ENCODE results near the gene DHTKD1.
"Not testable (repeated sequence)": the region's sequence is repeated elsewhere in the genome, so short reads cannot be mapped to it uniquely, and the experiment has no call there.

The DHTKD1 gene

GRCh38 chr10:12130237-12130872 lies 61.6 kb downstream of the DHTKD1 start:
- FAIRE-seq (peak; percentile 91), DNase-seq (ENCODE audit: insufficient read length, low spot score) (peak; percentile 34)

GRCh38 chr10:12135631-12136030 lies 66.9 kb downstream of the DHTKD1 start:
- no peak for FAIRE-seq
- no peak for DNase-seq (ENCODE audit: insufficient read length, low spot score)

- DNase-seq (ENCODE audit: insufficient read length, low spot score): no peak
- no peak for FAIRE-seq
Measured at GRCh38 chr10:12140038-12140437, 71.3 kb downstream of the DHTKD1 start.

- no peak for DNase-seq (ENCODE audit: insufficient read length, low spot score)
- no peak for FAIRE-seq
Measured at GRCh38 chr10:12144538-12144937, 75.8 kb downstream of the DHTKD1 start.

- no peak for FAIRE-seq
- DNase-seq (ENCODE audit: insufficient read length, low spot score): no peak
Measured at GRCh38 chr10:12150163-12150562, 81.4 kb downstream of the DHTKD1 start.

GRCh38 chr10:12154516-12154915 lies 85.8 kb downstream of the DHTKD1 start:
- FAIRE-seq (no peak), DNase-seq (ENCODE audit: insufficient read length, low spot score) (no peak)

- FAIRE-seq: no peak
- DNase-seq (ENCODE audit: insufficient read length, low spot score): no peak
Measured at GRCh38 chr10:12156367-12157123, 87.8 kb downstream of the DHTKD1 start.

GRCh38 chr10:12158111-12158510 lies 89.4 kb downstream of the DHTKD1 start:
- FAIRE-seq (no peak), DNase-seq (ENCODE audit: insufficient read length, low spot score) (no peak)

- DNase-seq (ENCODE audit: insufficient read length, low spot score) (no peak), FAIRE-seq (no peak)
Measured at GRCh38 chr10:12160664-12161063, 91.9 kb downstream of the DHTKD1 start.

- no peak for DNase-seq (ENCODE audit: insufficient read length, low spot score)
- no peak for FAIRE-seq
Measured at GRCh38 chr10:12162927-12163326, 94.2 kb downstream of the DHTKD1 start.

GRCh38 chr10:12164085-12164484 lies 95.3 kb downstream of the DHTKD1 start:
- DNase-seq (ENCODE audit: insufficient read length, low spot score) (no peak), FAIRE-seq (no peak)

GRCh38 chr10:12165036-12165435 lies 96.3 kb downstream of the DHTKD1 start:
- DNase-seq (ENCODE audit: insufficient read length, low spot score): no peak
- no peak for FAIRE-seq

GRCh38 chr10:12165999-12166775 lies 97.4 kb downstream of the DHTKD1 start:
- DNase-seq (ENCODE audit: insufficient read length, low spot score): no peak
- no peak for FAIRE-seq

GRCh38 chr10:12171512-12171911 lies 102.8 kb downstream of the DHTKD1 start:
- DNase-seq (ENCODE audit: insufficient read length, low spot score); FAIRE-seq: not testable (repeated sequence)

Data from GM19239 (cell line).